CD4-positive, CD25-positive, alpha-beta regulatory T cell (primary cell): ENCODE data around the gene PIGL. TPM values are rescaled to one million over a fixed set of nuclear protein-coding genes. Genes with fewer than 3 reads are reported as not detected.

Experiments
- ATAC-seq, 2 donors: fragments of 150-1000 bp; cut with Tn5 transposase; one replicate each; pipeline ENCODE4 v1.10.0; 2021; ENCODE audit warnings: low read depth in 2 of 2, moderate number of reproducible peaks in 2 of 2, moderate library complexity in 1 of 2
- DNase-seq, 3 donors: peaks; one replicate each; pipeline versions ENCODE4 v3.0.0 to v3.0.0-alpha.2; 2012 to 2022; ENCODE audit warnings: mixed read lengths in 1 of 3
- H3K27ac ChIP-seq: one replicate; pipeline ENCODE4 v1.7.0; 2013; ENCODE audit warnings: mild to moderate bottlenecking, low read length; ENCODE audit not compliant: insufficient read depth, poor library complexity, severe bottlenecking
- H3K27me3 ChIP-seq: one replicate; pipeline ENCODE4 v1.7.0; 2013; ENCODE audit warnings: low read length; ENCODE audit not compliant: control insufficient read depth, insufficient read depth
- H3K36me3 ChIP-seq: one replicate; pipeline ENCODE4 v1.7.0; 2013; ENCODE audit warnings: mild to moderate bottlenecking, low read length, moderate library complexity; ENCODE audit not compliant: control insufficient read depth, insufficient read depth
- H3K4me1 ChIP-seq: 2 replicates; pipeline ENCODE4 v1.7.0; 2013; ENCODE audit warnings: mild to moderate bottlenecking, low read length; ENCODE audit not compliant: insufficient read depth, control insufficient read depth, poor library complexity, severe bottlenecking
- H3K4me3 ChIP-seq: one replicate; pipeline ENCODE4 v1.7.0; 2013; ENCODE audit warnings: low read depth, mild to moderate bottlenecking, low read length, moderate library complexity
- H3K9me3 ChIP-seq, 2 experiments: 1 replicate in 1 of 2; 2 replicates in 1 of 2; pipeline ENCODE4 v1.7.0; 2013; ENCODE audit warnings: low read length in 2 of 2, mild to moderate bottlenecking in 1 of 2, moderate library complexity in 1 of 2; ENCODE audit not compliant: control insufficient read depth in 2 of 2
- H3K27ac Mint-ChIP-seq, 3 donors: one replicate each; pipeline ENCODE4 v1.8.0; 2020 to 2022; ENCODE audit warnings: mild to moderate bottlenecking in 3 of 3, mixed read lengths in 3 of 3, moderate library complexity in 2 of 3
- H3K27me3 Mint-ChIP-seq: one replicate; pipeline ENCODE4 v1.8.0; 2022; ENCODE audit warnings: mild to moderate bottlenecking, mixed read lengths
- H3K36me3 Mint-ChIP-seq: one replicate; pipeline ENCODE4 v1.8.0; 2020; ENCODE audit warnings: mixed read lengths
- H3K4me1 Mint-ChIP-seq, 4 donors: one replicate each; pipeline ENCODE4 v1.8.0; 2020 to 2022; ENCODE audit warnings: mixed read lengths in 4 of 4, mild to moderate bottlenecking in 1 of 4
- H3K4me3 Mint-ChIP-seq, 4 donors: one replicate each; pipeline ENCODE4 v1.8.0; 2020 to 2022; ENCODE audit warnings: mild to moderate bottlenecking in 4 of 4, mixed read lengths in 4 of 4, moderate library complexity in 3 of 4
- H3K9me3 Mint-ChIP-seq, 7 donors: one replicate each; pipeline ENCODE4 v1.8.0; 2020 to 2022; ENCODE audit warnings: mixed read lengths in 7 of 7, mild to moderate bottlenecking in 3 of 7, moderate library complexity in 2 of 7
- polyA plus RNA-seq, 4 donors: library from polyadenylated mRNA; unstranded; fragments of 300-500 nt; fragmentation: Illumina TruSeq; gene quantifications; one replicate each; pipeline ENCODE4 v1.2.3, GENCODE V29; 2021
- total RNA-seq: library from RNA; stranded (reverse); gene quantifications from one replicate; pipeline ENCODE4 v1.2.3, GENCODE V29; 2022

PIGL gene
- total and polyA plus RNA-seq, 5 donors from 2014 or later: 8.7 to 59.4 (median 11.5) TPM

GRCh38 chr17:16247586-16247984 is 30.6 kb downstream of the PIGL start:
- no peak overlapping the region for H3K27ac Mint-ChIP-seq
- ATAC-seq: no peak
- H3K36me3 ChIP-seq: no peaks in the 10 kb centered on the region
- no peaks in the 10 kb centered on the region for H3K9me3 ChIP-seq
- no peaks in the 10 kb centered on the region for H3K27me3 ChIP-seq
- H3K27ac ChIP-seq: no peak overlapping the region
- H3K4me3 Mint-ChIP-seq: no peak overlapping the region
- H3K4me3 ChIP-seq: no peak overlapping the region
- peaks cover 19% of the 10 kb centered on the region for H3K36me3 Mint-ChIP-seq
- H3K4me1 Mint-ChIP-seq: peaks cover 9 to 25% (median 16%) of the 10 kb centered on the region in 4 donors
- H3K4me1 ChIP-seq: no peaks in the 10 kb centered on the region
- no peak for DNase-seq
- H3K9me3 Mint-ChIP-seq: peaks cover 0 to 1% (median 0%) of the 10 kb centered on the region in 7 donors
- no peaks in the 10 kb centered on the region for H3K27me3 Mint-ChIP-seq

- no peaks in the 10 kb centered on the region for H3K27me3 Mint-ChIP-seq
- H3K27ac Mint-ChIP-seq: no peak overlapping the region
- H3K36me3 Mint-ChIP-seq: peaks cover 32% of the 10 kb centered on the region
- H3K36me3 ChIP-seq: no peaks in the 10 kb centered on the region
- no peaks in the 10 kb centered on the region for H3K9me3 ChIP-seq
- no peak overlapping the region for H3K4me3 ChIP-seq
- peaks cover 9 to 20% (median 12%) of the 10 kb centered on the region in 4 donors for H3K4me1 Mint-ChIP-seq
- H3K9me3 Mint-ChIP-seq: peaks cover 0 to 1% (median 0%) of the 10 kb centered on the region in 7 donors
- ATAC-seq: no peak
- H3K27me3 ChIP-seq: no peaks in the 10 kb centered on the region
- H3K4me1 ChIP-seq: no peaks in the 10 kb centered on the region
- DNase-seq: no peak
- no peak overlapping the region for H3K4me3 Mint-ChIP-seq
- no peak overlapping the region for H3K27ac ChIP-seq
These were observed 33.6 kb downstream of the PIGL start for GRCh38 chr17:16250635-16251034.

- Mint-ChIP-seq H3K36me3 (peaks cover 32% of the 10 kb centered on the region), H3K27me3 (no peaks in the 10 kb centered on the region), H3K27ac (peak overlapping the region in 1 of 3 donors; percentile 44), H3K9me3 (peaks cover 0 to 1% (median 0%) of the 10 kb centered on the region in 7 donors), H3K4me3 (no peak overlapping the region), H3K4me1 (peaks cover 9 to 23% (median 13%) of the 10 kb centered on the region in 4 donors)
- no peak overlapping the region for H3K27ac ChIP-seq
- DNase-seq (no peak), ATAC-seq (no peak)
- no peaks in the 10 kb centered on the region for H3K9me3 ChIP-seq
- H3K4me3 ChIP-seq: no peak overlapping the region
- no peaks in the 10 kb centered on the region for H3K4me1 ChIP-seq
- no peaks in the 10 kb centered on the region for H3K27me3 ChIP-seq
- H3K36me3 ChIP-seq: no peaks in the 10 kb centered on the region
These were observed 34.0 kb downstream of the PIGL start for GRCh38 chr17:16251043-16251442.

GRCh38 chr17:16251556-16251955 is 34.5 kb downstream of the PIGL start:
- no peak for DNase-seq
- no peak overlapping the region for H3K27ac ChIP-seq
- H3K4me1 ChIP-seq: no peaks in the 10 kb centered on the region
- H3K9me3 Mint-ChIP-seq: peaks cover 0 to 1% (median 0%) of the 10 kb centered on the region in 7 donors
- H3K9me3 ChIP-seq: no peaks in the 10 kb centered on the region
- H3K4me3 ChIP-seq: no peak overlapping the region
- H3K27me3 Mint-ChIP-seq: no peaks in the 10 kb centered on the region
- H3K36me3 ChIP-seq: no peaks in the 10 kb centered on the region
- H3K27me3 ChIP-seq: no peaks in the 10 kb centered on the region
- H3K4me3 Mint-ChIP-seq: no peak overlapping the region
- ATAC-seq: no peak
- H3K27ac Mint-ChIP-seq: peak overlapping the region in 1 of 3 donors; percentile 44
- H3K36me3 Mint-ChIP-seq: peaks cover 32% of the 10 kb centered on the region
- H3K4me1 Mint-ChIP-seq: peaks cover 9 to 23% (median 13%) of the 10 kb centered on the region in 4 donors

- Histone ChIP-seq H3K4me1 (no peaks in the 10 kb centered on the region), H3K27me3 (no peaks in the 10 kb centered on the region), H3K36me3 (no peaks in the 10 kb centered on the region), H3K9me3 (no peaks in the 10 kb centered on the region), H3K4me3 (no peak overlapping the region), H3K27ac (no peak overlapping the region)
- no peak overlapping the region for H3K4me3 Mint-ChIP-seq
- H3K9me3 Mint-ChIP-seq: no peaks in the 10 kb centered on the region
- H3K4me1 Mint-ChIP-seq: peaks cover 4 to 15% (median 10%) of the 10 kb centered on the region in 4 donors
- no peak for ATAC-seq
- H3K27ac Mint-ChIP-seq: peak overlapping the region in 1 of 3 donors; percentile 42
- DNase-seq: no peak
- H3K36me3 Mint-ChIP-seq: peaks cover 22% of the 10 kb centered on the region
- H3K27me3 Mint-ChIP-seq: no peaks in the 10 kb centered on the region
These were observed 37.9 kb downstream of the PIGL start for GRCh38 chr17:16254773-16255400.

GRCh38 chr17:16255481-16255921 is 38.5 kb downstream of the PIGL start:
- Histone ChIP-seq H3K4me3 (no peak overlapping the region), H3K4me1 (no peaks in the 10 kb centered on the region), H3K27me3 (no peaks in the 10 kb centered on the region), H3K9me3 (no peaks in the 10 kb centered on the region), H3K27ac (no peak overlapping the region), H3K36me3 (peaks cover 4% of the 10 kb centered on the region)
- DNase-seq (no peak), ATAC-seq (no peak)
- peaks cover 25% of the 10 kb centered on the region for H3K36me3 Mint-ChIP-seq
- no peak overlapping the region for H3K4me3 Mint-ChIP-seq
- H3K27me3 Mint-ChIP-seq: no peaks in the 10 kb centered on the region
- no peaks in the 10 kb centered on the region for H3K9me3 Mint-ChIP-seq
- H3K27ac Mint-ChIP-seq: peak overlapping the region in 2 of 3 donors; percentile 17 to 42
- H3K4me1 Mint-ChIP-seq: peaks cover 4 to 15% (median 10%) of the 10 kb centered on the region in 4 donors

GRCh38 chr17:16258901-16259300 is 41.9 kb downstream of the PIGL start:
- Histone ChIP-seq H3K4me1 (no peaks in the 10 kb centered on the region), H3K36me3 (peaks cover 4% of the 10 kb centered on the region), H3K27me3 (no peaks in the 10 kb centered on the region), H3K9me3 (no peaks in the 10 kb centered on the region), H3K27ac (no peak overlapping the region), H3K4me3 (no peak overlapping the region)
- Mint-ChIP-seq H3K4me3 (no peak overlapping the region), H3K27ac (no peak overlapping the region), H3K36me3 (peaks cover 14% of the 10 kb centered on the region), H3K9me3 (no peaks in the 10 kb centered on the region), H3K4me1 (peaks cover 0 to 11% (median 9%) of the 10 kb centered on the region in 4 donors), H3K27me3 (peaks cover 5% of the 10 kb centered on the region)
- ATAC-seq: no peak
- no peak for DNase-seq

GRCh38 chr17:16259926-16260325 is 42.9 kb downstream of the PIGL start:
- no peak overlapping the region for H3K27ac Mint-ChIP-seq
- Histone ChIP-seq H3K27me3 (no peaks in the 10 kb centered on the region), H3K4me1 (no peaks in the 10 kb centered on the region), H3K4me3 (no peak overlapping the region), H3K9me3 (no peaks in the 10 kb centered on the region), H3K36me3 (peaks cover 4% of the 10 kb centered on the region), H3K27ac (no peak overlapping the region)
- H3K4me1 Mint-ChIP-seq: peaks cover 0 to 11% (median 8%) of the 10 kb centered on the region in 4 donors
- peaks cover 5% of the 10 kb centered on the region for H3K27me3 Mint-ChIP-seq
- ATAC-seq (no peak), DNase-seq (no peak)
- H3K36me3 Mint-ChIP-seq: peaks cover 11% of the 10 kb centered on the region
- H3K9me3 Mint-ChIP-seq: no peaks in the 10 kb centered on the region
- no peak overlapping the region for H3K4me3 Mint-ChIP-seq
